Measurements from ENCODE around the gene CRYBG1.

- TF ChIP-seq POLR2AphosphoS5 (IDR thresholded peaks at IDR 0.05; ENCODE audit: low read depth, low read length) (no peak), REST (IDR thresholded peaks at IDR 0.05; ENCODE audit: insufficient read depth in 1 of 2, low read depth in 2 of 2, low read length in 2 of 2) (no peak)
These were observed 117.3 kb downstream of the CRYBG1 start for GRCh38 chr6:106477790-106478189.
